WTC11 (cell line): ENCODE results near the gene NUDT21. TPM values are rescaled to one million over a fixed set of nuclear protein-coding genes. Genes with fewer than 3 reads are reported as not detected.

Experiments used
- ATAC-seq: fragments of 200-7000 bp; cut with Tn5 transposase; 2 replicates; pipeline ENCODE4 v1.10.0; 2021; ENCODE audit warnings: mild to moderate bottlenecking, moderate library complexity
- CTCF ChIA-PET: fragments of 300-600 bp; sonication (Branson Sonifier 250); formaldehyde crosslinking; loops from one replicate; lab custom pipeline; 2021; ENCODE audit warnings: antibody characterized with exemption; lab: Charles Lee
- POLR2A ChIA-PET: fragments of 350-600 bp; sonication (Branson Sonifier 250); formaldehyde crosslinking; loops from one replicate; lab custom pipeline; 2021; ENCODE audit warnings: antibody characterized with exemption; lab: Charles Lee
- DNase-seq: peaks from one replicate; pipeline ENCODE4 v3.0.0; 2021; ENCODE audit warnings: low spot score
- H3K27ac Mint-ChIP-seq: 2 replicates; pipeline ENCODE4 v1.8.0; 2021; ENCODE audit warnings: mixed read lengths
- H3K27me3 Mint-ChIP-seq: 2 replicates; pipeline ENCODE4 v1.8.0; 2021; ENCODE audit warnings: low read depth, mild to moderate bottlenecking, moderate library complexity, mixed read lengths
- H3K36me3 Mint-ChIP-seq: 2 replicates; pipeline ENCODE4 v1.8.0; 2021; ENCODE audit warnings: mixed read lengths
- H3K4me1 Mint-ChIP-seq: 2 replicates; pipeline ENCODE4 v1.8.0; 2022; ENCODE audit warnings: mixed read lengths
- H3K4me3 Mint-ChIP-seq: 2 replicates; pipeline ENCODE4 v1.8.0; 2021; ENCODE audit warnings: mild to moderate bottlenecking, moderate library complexity, mixed read lengths
- H3K9me3 Mint-ChIP-seq: 2 replicates; pipeline ENCODE4 v1.8.0; 2021; ENCODE audit warnings: mixed read lengths
- CREM ChIP-seq: sonication (generic); formaldehyde crosslinking; IDR thresholded peaks from 2 replicates; pipeline ENCODE4 v1.8.1; 2022; ENCODE audit warnings: mild to moderate bottlenecking, missing genetic modification reagents, moderate library complexity
- EMX1 ChIP-seq: fragments of 250-450 bp; sonication (Bioruptor Pico); IDR thresholded peaks from 2 replicates; pipeline ENCODE4 v1.8.0; 2021; ENCODE audit warnings: mild to moderate bottlenecking
- ETV6 ChIP-seq: sonication (generic); formaldehyde crosslinking; IDR thresholded peaks from 2 replicates; pipeline ENCODE4 v1.8.1; 2022; ENCODE audit warnings: mild to moderate bottlenecking, missing genetic modification reagents
- FOXJ3 ChIP-seq: sonication (generic); formaldehyde crosslinking; IDR thresholded peaks from 2 replicates; pipeline ENCODE4 v1.9.0; 2021; ENCODE audit warnings: missing genetic modification reagents, mild to moderate bottlenecking, borderline replicate concordance
- FOXP1 ChIP-seq: sonication (generic); formaldehyde crosslinking; IDR thresholded peaks from 2 replicates; pipeline ENCODE4 v1.8.0; 2022; ENCODE audit warnings: missing genetic modification reagents, mild to moderate bottlenecking, moderate library complexity, borderline replicate concordance
- GABPB1 ChIP-seq: sonication (generic); formaldehyde crosslinking; IDR thresholded peaks from 2 replicates; pipeline ENCODE4 v1.8.1; 2023; ENCODE audit warnings: mild to moderate bottlenecking, missing genetic modification reagents
- GRHL2 ChIP-seq: fragments of 250-450 bp; sonication (Bioruptor Pico); IDR thresholded peaks from 2 replicates; pipeline ENCODE4 v1.8.0; 2022; ENCODE audit warnings: mild to moderate bottlenecking, moderate library complexity; ENCODE audit not compliant: insufficient replicate concordance, severe bottlenecking
- NR1H2 ChIP-seq: sonication (generic); formaldehyde crosslinking; IDR thresholded peaks from 2 replicates; pipeline ENCODE4 v1.9.0; 2021; ENCODE audit warnings: mild to moderate bottlenecking, moderate library complexity, missing genetic modification reagents
- NR3C1 ChIP-seq: sonication (generic); formaldehyde crosslinking; conservative IDR thresholded peaks from 2 replicates; pipeline ENCODE4 v1.8.1; 2023; ENCODE audit warnings: low read depth, mild to moderate bottlenecking, missing genetic modification reagents
- OVOL2 ChIP-seq: fragments of 250-450 bp; sonication (Bioruptor Pico); IDR thresholded peaks from 2 replicates; pipeline ENCODE4 v1.9.0; 2021; ENCODE audit warnings: mild to moderate bottlenecking, borderline replicate concordance
- SOX15 ChIP-seq: fragments of 250-450 bp; sonication (Bioruptor Pico); IDR thresholded peaks from 2 replicates; pipeline ENCODE4 v1.9.0; 2021; ENCODE audit warnings: mild to moderate bottlenecking
- TP53 ChIP-seq: sonication (generic); formaldehyde crosslinking; IDR thresholded peaks from 2 replicates; pipeline ENCODE4 v1.8.1; 2023; ENCODE audit warnings: mild to moderate bottlenecking, missing genetic modification reagents
- ZNF232 ChIP-seq: sonication (generic); formaldehyde crosslinking; IDR thresholded peaks from 2 replicates; pipeline ENCODE4 v1.8.0; 2022; ENCODE audit warnings: mild to moderate bottlenecking, missing genetic modification reagents
- ZNF317 ChIP-seq: sonication (generic); formaldehyde crosslinking; IDR thresholded peaks from 2 replicates; pipeline ENCODE4 v1.8.1; 2023; ENCODE audit warnings: low read depth, mild to moderate bottlenecking, moderate library complexity, missing genetic modification reagents, borderline replicate concordance
- ZNF416 ChIP-seq: fragments of 250-450 bp; sonication (Bioruptor Pico); IDR thresholded peaks from 2 replicates; pipeline ENCODE4 v1.9.0; 2021; ENCODE audit warnings: mild to moderate bottlenecking, inconsistent platforms
- ZNF423 ChIP-seq: fragments of 250-450 bp; sonication (Bioruptor Pico); IDR thresholded peaks from 2 replicates; pipeline ENCODE4 v2.1.2; 2022; ENCODE audit warnings: mild to moderate bottlenecking, moderate library complexity
- total RNA-seq: library from RNA; stranded (reverse); gene quantifications from 3 replicates; pipeline ENCODE4 v1.2.3, GENCODE V29; 2021
- TF ChIP-seq, protein P1 (sequence below): fragments of 200-600 bp; IDR thresholded peaks from 2 replicates; pipeline ENCODE4 v1.8.0; 2022; ENCODE audit warnings: antibody characterized with exemption
- TF ChIP-seq, protein P2 (sequence below): sonication (generic); formaldehyde crosslinking; IDR thresholded peaks from 2 replicates; pipeline ENCODE4 v1.8.0; 2023; ENCODE audit warnings: missing genetic modification reagents, mild to moderate bottlenecking, borderline replicate concordance
- TF ChIP-seq, protein P3 (sequence below): sonication (generic); formaldehyde crosslinking; IDR thresholded peaks from 2 replicates; pipeline ENCODE4 v1.8.1; 2022; ENCODE audit warnings: low read depth, mild to moderate bottlenecking, moderate library complexity, missing genetic modification reagents, borderline replicate concordance
- TF ChIP-seq, protein P4 (sequence below): sonication (generic); formaldehyde crosslinking; IDR thresholded peaks from 2 replicates; pipeline ENCODE4 v1.8.1; 2022; ENCODE audit warnings: mild to moderate bottlenecking, missing genetic modification reagents, moderate library complexity, borderline replicate concordance
- TF ChIP-seq, protein P5 (sequence below): sonication (generic); formaldehyde crosslinking; IDR thresholded peaks from 2 replicates; pipeline ENCODE4 v1.8.0; 2022; ENCODE audit warnings: mild to moderate bottlenecking, missing genetic modification reagents

The NUDT21 gene
- total RNA-seq, 1 experiment from 2014 or later, result 263 TPM

DNA sequence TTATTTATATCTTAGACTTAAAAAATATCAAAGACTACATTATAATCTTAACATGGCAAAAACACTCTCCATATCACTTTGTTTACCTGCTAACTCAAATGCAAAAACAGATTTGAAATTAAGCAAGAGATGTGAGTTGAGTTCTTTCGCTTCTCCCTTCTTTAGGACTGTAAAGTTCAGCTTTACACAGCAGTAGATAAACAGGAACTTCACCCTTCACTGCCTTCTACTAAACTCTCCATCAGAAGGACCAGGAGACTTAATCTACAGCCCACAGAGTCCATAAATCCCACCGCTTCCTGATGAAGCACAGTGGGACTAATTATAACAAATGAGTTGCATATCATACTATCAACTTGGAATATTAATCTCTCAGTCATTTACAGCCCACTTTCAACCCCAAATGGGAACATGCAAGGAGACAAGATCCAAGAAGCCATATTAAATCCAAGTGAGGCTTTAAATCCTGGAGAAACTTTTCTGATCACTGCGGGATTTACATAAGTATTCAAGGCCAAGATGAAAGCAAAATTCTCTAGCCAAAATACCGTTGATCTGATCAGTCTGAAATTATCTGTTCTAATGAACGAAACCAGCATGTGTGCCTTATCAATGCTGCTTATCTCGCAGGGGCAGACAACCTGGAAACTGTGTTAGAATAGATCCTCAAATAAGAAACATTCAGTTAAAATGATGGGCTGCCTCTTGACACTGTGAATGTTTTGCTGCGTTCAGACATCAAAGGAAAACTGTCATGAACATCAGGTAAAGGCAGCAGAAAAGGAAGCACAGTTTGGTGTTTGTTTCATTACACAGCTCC, 27.3 kb downstream of the NUDT21 start:
- no peaks in the 10 kb centered on the region for H3K9me3 Mint-ChIP-seq
- no peak for ATAC-seq
- TF ChIP-seq, protein P1, sequence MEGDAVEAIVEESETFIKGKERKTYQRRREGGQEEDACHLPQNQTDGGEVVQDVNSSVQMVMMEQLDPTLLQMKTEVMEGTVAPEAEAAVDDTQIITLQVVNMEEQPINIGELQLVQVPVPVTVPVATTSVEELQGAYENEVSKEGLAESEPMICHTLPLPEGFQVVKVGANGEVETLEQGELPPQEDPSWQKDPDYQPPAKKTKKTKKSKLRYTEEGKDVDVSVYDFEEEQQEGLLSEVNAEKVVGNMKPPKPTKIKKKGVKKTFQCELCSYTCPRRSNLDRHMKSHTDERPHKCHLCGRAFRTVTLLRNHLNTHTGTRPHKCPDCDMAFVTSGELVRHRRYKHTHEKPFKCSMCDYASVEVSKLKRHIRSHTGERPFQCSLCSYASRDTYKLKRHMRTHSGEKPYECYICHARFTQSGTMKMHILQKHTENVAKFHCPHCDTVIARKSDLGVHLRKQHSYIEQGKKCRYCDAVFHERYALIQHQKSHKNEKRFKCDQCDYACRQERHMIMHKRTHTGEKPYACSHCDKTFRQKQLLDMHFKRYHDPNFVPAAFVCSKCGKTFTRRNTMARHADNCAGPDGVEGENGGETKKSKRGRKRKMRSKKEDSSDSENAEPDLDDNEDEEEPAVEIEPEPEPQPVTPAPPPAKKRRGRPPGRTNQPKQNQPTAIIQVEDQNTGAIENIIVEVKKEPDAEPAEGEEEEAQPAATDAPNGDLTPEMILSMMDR, result no peak
- no peak for DNase-seq
- H3K4me3 Mint-ChIP-seq, result peak overlapping the region; percentile 97
- H3K4me1 Mint-ChIP-seq, result peaks cover 42% of the 10 kb centered on the region
- no peak overlapping the region for H3K27ac Mint-ChIP-seq
- CTCF ChIA-PET, result interaction anchor here (1.0 to 1.2 kb wide), 2 partner anchors 62 to 67 kb away, joined by 3 read pairs; no protein-coding TSS in a partner anchor
- POLR2A ChIA-PET, result no interaction called here
- H3K27me3 Mint-ChIP-seq, result peaks cover 14% of the 10 kb centered on the region
- H3K36me3 Mint-ChIP-seq, result no peaks in the 10 kb centered on the region

DNA sequence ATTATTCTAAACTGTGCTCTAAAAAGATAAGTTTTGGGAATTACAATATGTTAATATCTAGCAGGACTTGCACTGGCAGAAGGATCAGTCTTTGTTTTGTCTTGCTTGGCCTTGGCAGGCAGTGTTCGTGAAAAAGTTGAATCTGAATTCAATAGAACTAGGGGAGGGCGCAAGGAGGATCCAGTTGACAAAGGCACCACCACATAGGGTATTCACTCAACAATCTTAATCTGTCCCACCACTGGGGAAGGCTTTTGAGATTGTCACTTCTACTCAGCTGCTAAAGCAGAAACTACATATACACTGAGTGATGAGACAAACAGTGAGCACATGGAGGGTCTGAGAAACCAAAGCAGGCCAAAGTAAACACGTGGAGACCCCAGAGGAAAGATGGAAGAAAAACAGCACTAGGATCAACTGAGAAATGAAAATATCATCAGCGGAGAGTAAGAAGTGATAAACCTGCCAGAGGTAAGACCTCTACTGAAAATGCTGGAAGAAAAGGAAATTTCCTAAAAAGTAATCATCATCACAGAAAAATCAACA, 28.2 kb downstream of the NUDT21 start:
- CTCF ChIA-PET, result interaction anchor here (1.4 kb wide), 1 partner anchor 67 kb away, joined by 3 read pairs; no protein-coding TSS in a partner anchor
- no peak for ATAC-seq

More for the DNA sequence above, 28.2 kb downstream of the NUDT21 start:
- POLR2A ChIA-PET, result no interaction called here
- no peaks in the 10 kb centered on the region for H3K36me3 Mint-ChIP-seq
- no peak overlapping the region for H3K27ac Mint-ChIP-seq
- peak overlapping the region; percentile 42 for H3K4me3 Mint-ChIP-seq
- no peak for DNase-seq
- H3K4me1 Mint-ChIP-seq, result peaks cover 42% of the 10 kb centered on the region
- peaks cover 14% of the 10 kb centered on the region for H3K27me3 Mint-ChIP-seq
- no peaks in the 10 kb centered on the region for H3K9me3 Mint-ChIP-seq
- no peak for TF ChIP-seq ETV6 (CRISPR knock-in tag)
- TF ChIP-seq, protein P2, sequence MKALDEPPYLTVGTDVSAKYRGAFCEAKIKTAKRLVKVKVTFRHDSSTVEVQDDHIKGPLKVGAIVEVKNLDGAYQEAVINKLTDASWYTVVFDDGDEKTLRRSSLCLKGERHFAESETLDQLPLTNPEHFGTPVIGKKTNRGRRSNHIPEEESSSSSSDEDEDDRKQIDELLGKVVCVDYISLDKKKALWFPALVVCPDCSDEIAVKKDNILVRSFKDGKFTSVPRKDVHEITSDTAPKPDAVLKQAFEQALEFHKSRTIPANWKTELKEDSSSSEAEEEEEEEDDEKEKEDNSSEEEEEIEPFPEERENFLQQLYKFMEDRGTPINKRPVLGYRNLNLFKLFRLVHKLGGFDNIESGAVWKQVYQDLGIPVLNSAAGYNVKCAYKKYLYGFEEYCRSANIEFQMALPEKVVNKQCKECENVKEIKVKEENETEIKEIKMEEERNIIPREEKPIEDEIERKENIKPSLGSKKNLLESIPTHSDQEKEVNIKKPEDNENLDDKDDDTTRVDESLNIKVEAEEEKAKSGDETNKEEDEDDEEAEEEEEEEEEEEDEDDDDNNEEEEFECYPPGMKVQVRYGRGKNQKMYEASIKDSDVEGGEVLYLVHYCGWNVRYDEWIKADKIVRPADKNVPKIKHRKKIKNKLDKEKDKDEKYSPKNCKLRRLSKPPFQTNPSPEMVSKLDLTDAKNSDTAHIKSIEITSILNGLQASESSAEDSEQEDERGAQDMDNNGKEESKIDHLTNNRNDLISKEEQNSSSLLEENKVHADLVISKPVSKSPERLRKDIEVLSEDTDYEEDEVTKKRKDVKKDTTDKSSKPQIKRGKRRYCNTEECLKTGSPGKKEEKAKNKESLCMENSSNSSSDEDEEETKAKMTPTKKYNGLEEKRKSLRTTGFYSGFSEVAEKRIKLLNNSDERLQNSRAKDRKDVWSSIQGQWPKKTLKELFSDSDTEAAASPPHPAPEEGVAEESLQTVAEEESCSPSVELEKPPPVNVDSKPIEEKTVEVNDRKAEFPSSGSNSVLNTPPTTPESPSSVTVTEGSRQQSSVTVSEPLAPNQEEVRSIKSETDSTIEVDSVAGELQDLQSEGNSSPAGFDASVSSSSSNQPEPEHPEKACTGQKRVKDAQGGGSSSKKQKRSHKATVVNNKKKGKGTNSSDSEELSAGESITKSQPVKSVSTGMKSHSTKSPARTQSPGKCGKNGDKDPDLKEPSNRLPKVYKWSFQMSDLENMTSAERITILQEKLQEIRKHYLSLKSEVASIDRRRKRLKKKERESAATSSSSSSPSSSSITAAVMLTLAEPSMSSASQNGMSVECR (CRISPR knock-in tag), result no peak
- TF ChIP-seq ZNF317, result no peak
- no peak for TF ChIP-seq FOXJ3
- TF ChIP-seq EMX1, result no peak
- no peak for TF ChIP-seq GRHL2
- TF ChIP-seq ZNF423, result no peak
- no peak for TF ChIP-seq SOX15 (CRISPR knock-in tag)
- no peak for TF ChIP-seq CREM (CRISPR knock-in tag)
- TF ChIP-seq TP53 (CRISPR knock-in tag), result no peak
- TF ChIP-seq FOXP1, result no peak
- TF ChIP-seq NR1H2 (CRISPR knock-in tag), result no peak
- TF ChIP-seq NR3C1 (CRISPR knock-in tag), result no peak
- no peak for TF ChIP-seq OVOL2
- TF ChIP-seq, protein P3, sequence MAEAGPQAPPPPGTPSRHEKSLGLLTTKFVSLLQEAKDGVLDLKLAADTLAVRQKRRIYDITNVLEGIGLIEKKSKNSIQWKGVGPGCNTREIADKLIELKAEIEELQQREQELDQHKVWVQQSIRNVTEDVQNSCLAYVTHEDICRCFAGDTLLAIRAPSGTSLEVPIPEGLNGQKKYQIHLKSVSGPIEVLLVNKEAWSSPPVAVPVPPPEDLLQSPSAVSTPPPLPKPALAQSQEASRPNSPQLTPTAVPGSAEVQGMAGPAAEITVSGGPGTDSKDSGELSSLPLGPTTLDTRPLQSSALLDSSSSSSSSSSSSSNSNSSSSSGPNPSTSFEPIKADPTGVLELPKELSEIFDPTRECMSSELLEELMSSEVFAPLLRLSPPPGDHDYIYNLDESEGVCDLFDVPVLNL (CRISPR knock-in tag), result no peak
- TF ChIP-seq, protein P4, sequence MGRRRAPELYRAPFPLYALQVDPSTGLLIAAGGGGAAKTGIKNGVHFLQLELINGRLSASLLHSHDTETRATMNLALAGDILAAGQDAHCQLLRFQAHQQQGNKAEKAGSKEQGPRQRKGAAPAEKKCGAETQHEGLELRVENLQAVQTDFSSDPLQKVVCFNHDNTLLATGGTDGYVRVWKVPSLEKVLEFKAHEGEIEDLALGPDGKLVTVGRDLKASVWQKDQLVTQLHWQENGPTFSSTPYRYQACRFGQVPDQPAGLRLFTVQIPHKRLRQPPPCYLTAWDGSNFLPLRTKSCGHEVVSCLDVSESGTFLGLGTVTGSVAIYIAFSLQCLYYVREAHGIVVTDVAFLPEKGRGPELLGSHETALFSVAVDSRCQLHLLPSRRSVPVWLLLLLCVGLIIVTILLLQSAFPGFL (CRISPR knock-in tag), result no peak
- TF ChIP-seq GABPB1 (CRISPR knock-in tag), result no peak
- TF ChIP-seq, protein P5, sequence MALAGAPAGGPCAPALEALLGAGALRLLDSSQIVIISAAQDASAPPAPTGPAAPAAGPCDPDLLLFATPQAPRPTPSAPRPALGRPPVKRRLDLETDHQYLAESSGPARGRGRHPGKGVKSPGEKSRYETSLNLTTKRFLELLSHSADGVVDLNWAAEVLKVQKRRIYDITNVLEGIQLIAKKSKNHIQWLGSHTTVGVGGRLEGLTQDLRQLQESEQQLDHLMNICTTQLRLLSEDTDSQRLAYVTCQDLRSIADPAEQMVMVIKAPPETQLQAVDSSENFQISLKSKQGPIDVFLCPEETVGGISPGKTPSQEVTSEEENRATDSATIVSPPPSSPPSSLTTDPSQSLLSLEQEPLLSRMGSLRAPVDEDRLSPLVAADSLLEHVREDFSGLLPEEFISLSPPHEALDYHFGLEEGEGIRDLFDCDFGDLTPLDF, result no peak
- TF ChIP-seq ZNF416 (CRISPR knock-in tag), result no peak
- no peak for TF ChIP-seq ZNF232 (CRISPR knock-in tag)
- TF ChIP-seq, all 79 proteins: peak for 0
